Activated CD4-positive, alpha-beta T cell treated with anti-CD3 and anti-CD28 coated beads, Interleukin-2, amount 50 U/mL, for 4 hours (primary cell): Measurements from ENCODE around the gene PNPLA1.

Experiments used
- DNase-seq, 2 experiments: peaks; one replicate each; pipeline ENCODE4 v3.0.0-alpha.2; 2020

Gene PNPLA1

DNA sequence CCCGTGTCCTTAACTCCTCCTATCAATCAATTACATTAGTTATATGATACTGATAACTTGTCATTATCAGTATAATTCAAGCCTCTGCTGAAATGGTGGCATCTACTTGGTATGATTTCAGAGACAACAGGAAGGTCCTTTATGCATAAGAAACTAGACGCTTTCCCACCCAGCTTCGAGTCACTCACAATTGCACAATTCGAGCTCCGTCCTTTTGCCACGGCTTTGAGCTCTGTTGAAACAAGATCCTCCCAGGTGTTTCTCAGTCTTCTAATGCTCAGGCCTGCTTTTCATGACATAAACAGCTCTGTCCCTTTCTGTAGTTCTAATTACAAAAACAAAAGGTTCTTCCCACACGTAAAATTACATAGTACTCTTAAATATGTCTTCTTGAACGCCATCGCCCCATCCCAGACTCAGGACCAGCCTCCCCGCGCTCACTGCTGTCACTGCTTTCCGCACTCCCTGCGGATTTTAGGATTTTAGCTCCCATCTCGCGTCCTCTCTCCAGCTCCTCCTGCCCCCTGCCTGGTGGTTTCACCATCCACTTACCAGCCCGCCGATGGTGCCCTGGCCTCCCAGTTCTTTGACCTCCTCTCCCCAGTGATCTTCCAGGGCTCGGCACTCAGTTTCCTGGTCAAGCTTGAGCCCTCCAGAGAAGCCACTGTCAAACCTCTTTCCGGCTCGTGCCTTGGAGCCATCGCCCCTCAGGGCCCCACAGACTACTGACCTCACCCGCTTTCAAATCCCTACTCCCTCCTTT is 23.2 kb upstream of the PNPLA1 start:
- DNase-seq, result no peak

DNA sequence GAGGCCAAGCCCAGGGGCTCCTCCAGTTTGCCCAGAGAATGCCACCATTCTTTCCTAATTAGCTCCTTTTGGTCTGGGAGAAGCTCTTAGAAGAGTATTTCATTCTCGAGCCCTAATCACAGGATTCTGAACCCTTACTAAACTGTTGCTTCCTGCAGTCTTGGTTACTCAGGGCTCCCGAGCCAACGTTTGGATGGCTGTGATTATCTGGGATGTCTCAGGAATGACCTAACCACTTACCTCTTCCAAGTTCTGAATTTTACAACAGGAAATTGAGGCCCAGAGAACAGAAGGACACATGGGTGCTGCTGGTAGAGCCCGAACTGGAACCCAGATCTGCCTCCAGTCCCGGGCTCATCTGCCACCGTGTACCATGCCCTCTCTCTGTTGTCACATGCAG is 22.2 kb upstream of the PNPLA1 start:
- no peak for DNase-seq

DNA sequence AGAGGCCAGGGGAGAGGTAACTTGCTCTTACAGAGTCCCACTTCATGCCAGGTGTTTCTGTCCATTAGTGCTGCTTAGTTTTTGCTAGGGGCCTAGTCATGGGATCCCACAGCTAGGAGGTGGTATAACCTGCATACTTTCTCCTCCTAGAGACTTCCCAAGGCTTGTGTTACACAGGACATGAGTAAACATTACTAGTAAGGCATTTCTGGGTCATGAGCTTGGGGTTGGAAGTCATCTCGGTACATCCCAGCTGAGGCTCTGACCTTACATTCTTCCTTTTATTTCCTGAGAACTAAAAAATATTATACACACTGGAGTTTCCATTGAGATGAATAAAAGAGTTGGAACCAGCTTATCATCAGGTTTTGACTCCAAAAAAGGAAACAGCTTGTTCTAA is 20.9 kb upstream of the PNPLA1 start:
- DNase-seq, result no peak

DNA sequence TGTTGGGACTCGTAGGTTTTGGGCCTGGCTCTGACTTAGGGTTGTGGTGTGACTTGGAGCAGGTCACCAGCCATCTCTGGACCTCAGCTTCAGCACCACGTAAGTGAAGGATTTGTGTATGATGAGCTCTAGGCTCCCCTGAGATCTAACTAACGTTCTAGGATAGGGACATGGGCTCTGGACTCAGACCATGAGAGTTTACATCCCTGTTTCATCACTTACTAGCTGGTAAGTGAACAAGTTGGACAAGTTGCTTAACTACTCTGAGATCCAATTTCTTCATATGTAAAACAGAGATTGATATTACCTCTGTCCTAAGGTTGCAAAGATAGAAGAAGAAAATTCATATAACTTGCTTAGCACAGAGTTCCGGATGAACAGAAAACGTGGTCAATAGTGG is 20.3 kb upstream of the PNPLA1 start:
- DNase-seq, result no peak

DNA sequence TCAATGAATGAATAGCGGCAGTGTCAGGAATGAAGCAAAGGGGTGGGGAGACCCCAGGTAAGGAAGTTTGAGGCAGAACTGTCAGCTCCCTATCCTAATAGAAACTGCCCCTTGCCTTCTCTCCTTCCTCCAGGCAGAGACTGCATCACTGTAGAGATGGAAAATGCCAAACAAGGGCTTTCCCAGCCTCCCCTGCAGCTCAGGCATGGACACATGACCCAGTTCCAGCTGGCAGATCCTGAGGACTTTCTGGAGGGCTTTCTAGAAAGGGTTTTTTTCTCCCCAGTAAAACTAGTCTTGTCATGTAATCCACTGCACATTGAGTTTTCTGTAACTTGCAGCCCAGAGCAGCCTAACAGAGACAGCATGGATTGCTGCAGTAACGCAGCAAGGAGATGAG is 17.9 kb upstream of the PNPLA1 start:
- DNase-seq, result no peak

DNA sequence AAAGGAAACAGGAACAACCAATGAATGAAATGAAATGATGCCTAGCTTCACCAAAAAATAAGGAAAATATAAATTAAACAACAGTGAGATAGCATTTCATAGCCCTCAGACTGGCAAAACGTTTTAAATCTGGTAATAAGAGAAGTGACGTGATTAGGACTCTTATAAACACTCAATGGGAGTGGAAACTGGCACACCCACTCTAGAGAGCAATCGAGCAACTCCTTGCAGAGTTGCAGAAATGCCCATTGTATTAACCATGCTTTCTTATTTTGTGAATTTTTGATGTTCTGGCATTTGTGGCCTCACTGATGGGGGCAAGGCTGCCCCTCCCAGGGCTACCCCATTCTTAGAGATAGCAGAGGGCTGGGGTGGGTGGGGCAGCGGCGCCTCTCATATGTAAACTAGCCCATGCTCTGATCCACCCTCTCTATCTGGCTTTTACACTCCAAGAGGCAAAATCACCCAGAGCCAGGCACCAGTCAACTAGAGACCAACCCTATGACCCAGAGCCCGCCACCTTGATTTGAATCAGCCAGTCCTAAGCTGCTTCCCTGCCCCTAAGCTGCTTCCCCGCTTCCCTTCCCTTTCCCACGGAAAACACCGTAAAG is 6.4 kb upstream of the PNPLA1 start:
- DNase-seq, result no peak

DNA sequence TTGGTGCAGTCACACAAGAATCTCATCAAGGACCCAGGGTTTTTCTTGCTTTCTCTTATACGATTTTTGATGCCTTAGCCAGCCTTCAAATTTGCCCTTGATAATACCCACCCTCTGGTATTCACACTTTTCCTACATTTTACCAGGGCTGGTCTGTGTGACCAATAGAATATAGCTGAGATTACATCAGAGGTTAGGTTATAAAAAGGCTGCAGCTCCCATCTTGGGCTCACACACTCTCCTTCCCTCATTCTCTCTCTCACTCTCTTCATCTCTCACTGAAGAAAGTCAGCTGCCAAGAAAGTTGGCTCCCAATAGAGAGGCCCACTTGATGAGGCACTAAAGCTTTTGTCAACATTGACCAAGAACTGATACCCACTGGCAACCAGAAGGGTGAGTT is 4.1 kb upstream of the PNPLA1 start:
- no peak for DNase-seq

DNA sequence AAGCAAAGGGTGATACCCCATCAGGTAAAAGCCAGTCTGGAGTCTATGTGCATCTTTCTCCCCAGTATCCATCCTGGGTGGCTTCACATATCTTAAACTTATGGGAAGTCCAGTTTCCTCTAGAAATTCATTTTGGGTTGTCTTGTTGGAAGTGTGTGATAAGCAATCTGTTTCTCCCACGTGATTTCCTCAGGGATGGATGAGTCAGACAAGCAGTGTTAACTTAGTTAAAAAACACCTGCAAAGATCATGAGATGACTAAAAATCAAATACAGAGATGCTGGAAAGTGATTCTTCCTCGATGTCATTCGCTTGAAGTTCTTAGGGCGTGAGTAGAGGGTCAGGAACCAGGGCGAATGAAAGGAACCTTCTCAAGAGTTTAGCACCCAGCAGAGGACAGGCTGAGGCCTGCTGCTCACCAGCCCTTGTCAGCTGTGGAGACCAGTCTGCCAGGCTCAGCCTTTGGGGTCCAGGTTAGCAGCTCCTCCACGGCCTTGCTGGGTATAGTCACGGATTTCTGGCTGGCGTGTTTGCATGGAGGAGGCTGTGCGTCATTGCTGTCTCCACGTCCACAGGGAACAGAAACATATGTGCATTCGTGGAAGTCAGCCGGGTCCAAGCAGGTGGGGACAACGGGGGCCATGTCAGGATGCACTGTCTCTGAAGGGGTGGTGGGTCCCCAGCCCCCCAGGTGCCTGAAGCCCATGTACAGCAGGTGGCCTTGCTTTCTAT is 2.8 kb upstream of the PNPLA1 start:
- DNase-seq, result no peak

DNA sequence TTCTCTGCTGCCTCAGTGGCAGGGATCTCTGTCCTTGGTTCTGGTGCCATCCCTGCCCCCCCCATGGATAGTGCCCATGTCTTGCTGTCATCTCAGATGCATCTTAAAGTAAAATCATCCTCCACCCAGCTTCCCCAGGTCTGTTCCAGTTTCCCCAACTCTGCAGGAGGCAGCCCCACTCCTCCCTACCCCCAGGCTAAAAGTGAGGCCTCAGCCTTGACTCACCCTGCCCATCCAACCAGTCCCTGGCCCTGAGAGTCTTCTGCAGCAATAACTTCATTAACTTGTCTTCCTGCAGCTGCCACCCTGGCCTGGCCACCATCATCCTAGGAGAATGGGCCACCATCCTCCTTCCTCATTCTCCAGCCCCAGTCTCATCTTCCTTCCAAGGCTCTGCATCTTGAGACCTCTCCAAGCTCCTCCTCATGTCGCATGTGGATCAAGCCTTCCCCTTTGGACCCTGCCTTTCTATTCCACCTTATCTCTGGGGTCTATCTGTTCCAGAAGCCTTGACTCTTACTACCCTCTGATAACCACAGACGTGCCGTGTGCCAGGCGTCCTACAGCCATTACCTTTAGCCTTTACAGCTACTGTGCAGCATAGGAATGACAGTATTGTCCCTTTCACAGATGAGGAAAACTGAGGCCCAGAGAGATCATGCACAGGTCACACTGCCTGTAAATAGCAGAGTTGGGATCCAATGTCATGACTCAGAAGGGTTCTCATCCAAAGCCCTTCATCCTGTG is 2.0 kb upstream of the PNPLA1 start:
- DNase-seq, result no peak

DNA sequence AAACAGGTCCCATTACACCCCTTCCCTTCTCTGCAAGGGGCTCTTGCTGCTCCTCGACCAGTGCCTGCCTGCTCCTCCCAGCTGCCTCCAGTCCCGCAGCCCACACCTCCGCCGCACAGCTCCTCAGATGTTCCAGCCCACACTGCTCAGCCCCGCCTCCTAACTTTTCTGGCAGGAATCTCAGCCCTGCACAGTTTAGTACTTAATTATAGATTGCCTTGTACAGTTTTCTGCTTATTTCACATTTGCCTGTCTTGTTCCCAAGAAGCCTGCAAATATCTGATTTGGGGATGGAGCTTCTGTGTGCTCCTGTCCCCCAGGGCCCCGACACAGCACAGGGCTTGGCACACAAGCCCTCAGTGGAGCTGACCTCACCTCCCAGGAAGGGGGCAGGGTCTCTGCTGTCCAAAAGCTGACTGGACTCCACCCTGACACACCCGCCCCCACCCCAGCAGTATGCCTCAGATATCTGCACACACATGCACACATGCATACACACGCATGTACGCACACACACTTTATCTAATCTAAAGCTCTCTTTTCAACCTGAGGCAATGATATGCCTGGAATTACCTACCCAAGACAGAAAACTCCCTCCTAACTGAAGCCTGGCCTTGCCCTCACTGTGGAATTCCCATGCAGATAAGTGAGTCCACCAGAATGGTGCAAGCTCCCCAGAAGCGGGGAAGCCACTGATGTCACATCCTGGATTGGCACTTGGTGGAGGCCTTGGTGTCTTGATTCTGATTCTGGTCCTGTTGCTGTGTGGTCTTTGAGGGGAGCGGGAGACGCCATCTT is 1.2 kb upstream of the PNPLA1 start:
- DNase-seq, result no peak

DNA sequence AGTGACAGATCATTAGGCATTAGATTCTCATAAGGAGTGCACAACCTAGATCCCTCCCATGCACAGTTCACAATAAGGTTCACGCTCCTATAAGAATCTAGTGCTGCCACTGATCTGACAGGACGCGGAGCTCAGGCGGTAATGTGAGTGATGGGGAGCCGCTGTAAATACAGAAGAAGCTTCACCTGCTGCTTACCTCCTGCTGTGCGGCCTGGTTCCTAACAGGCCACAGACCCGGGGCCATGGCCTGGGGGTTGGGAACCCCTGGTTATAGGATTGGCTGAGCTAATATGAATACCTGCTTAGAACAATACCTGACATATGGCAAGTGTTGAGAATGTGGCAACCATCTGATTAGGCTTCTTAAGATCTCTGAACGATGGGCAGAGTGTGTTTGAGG is 2.4 kb downstream of the PNPLA1 start:
- no peak for DNase-seq

DNA sequence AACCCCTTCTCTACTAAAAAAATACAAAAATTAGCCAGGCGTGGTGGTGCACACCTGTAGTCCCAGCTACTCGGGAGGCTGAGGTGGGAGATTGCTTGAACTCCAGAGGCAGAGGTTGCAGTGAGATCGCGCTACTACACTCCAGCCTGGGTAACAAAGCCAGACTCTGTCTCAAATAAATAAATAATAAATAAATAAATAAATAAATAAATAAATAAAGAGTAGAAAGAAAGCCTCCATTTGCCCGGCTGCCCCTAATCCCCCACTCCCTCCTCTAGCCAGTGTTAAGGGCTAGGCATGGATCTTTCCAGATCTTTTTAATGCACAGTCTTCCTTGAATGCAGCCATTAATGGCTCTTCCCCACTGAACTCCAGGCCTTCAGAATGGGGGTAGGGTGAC is 3.2 kb downstream of the PNPLA1 start:
- no peak for DNase-seq

DNA sequence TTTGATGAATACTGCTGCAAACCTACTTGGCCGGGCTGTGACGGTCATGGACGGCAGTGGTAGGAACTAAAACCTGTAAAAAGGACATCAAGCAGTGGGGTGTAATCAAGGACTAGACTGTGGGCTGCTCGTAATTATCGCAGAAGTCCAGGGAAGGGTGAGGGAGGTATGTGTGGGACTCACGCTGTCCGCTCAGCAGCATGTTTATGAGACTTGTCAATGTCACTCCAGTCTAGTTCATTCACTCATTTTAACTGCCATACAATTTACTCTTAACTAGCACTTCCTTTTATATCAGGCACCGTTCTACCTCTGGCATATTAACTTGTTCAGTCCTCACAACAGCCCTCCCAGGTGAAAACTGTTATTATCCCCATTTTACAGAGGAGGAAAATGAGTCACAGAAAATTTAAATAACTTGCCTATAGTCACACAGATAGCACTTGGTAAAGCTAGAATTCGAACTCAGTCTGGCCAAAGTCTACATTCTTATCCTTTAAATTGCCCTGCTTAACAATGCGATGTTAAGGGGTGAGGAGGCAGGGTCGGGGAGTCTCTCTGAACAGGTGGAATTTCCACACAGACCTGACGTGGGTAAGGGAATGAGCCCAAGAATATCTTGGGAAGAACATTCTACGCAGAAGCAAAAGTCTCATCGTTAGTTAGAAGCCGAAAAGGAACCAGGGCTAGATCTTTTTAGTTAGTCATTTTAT is 4.1 kb downstream of the PNPLA1 start:
- DNase-seq, result no peak

DNA sequence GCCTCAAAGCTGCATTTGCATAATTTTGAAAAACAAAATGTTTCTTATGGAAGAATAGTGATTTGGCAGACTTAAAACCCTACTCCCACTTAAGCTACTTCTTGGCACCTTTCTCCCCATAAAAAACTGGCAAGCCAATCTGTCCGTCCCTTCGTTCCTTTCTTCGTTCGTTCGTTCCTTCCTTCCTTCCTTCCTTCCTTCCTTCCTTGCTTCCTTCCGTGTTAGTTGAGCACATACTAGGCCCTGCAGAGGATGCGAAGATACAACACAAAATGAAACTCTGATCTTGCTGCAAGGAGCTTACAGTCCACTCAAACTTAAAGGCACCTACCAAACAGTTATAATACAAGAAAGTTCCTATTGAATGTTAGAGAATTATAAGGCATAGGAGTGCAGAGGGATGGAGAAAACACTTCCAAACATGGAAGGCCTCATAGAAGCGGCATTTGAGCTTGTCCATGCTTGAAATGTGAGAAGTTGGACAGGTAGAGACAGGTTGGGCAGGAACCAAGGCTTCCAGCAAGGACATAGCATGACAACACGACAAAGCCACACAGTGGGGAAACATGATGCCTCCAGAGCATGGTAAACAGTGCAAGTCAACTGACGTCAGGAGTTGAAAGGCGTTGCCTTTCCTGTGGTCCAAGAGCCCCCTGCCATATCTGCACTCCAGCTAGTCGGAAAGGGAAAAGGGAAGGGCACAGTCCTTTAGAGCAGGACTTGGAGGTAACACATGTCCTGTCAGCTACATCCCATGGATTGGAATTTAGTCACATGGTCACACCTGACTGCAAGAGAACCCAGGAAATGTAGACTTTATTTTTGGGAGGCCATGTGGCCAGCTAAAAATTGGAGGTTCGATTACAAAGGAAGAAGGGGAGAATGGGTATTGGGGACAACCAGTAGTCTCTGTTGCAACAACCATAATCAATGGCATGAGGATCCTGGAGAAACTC is 7.0 kb downstream of the PNPLA1 start:
- no peak for DNase-seq

DNA sequence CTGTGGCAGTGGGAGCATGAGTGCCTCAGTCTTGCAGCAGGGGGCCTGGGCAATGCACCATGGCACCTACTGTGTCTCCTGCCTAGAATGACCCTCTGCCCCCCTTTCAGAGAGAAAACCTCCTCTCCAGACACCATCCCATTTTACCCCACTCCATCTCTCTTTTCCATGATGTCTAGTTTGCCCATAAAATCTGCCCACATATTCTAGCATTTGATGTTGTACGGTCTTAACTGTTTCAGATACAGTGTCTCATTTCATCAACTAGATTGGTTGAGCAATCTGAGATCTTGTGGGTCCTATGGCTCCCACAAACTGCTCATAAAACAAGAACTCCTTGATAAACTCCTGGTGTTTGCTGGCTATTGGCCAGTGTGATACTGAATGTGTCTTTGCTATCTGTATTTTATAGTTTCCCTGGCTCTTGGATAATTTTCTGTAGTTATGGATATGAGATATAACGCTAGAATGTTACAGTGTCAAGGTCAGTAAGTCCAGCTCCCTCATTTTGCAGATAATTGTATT is 8.1 kb downstream of the PNPLA1 start:
- DNase-seq, result no peak

DNA sequence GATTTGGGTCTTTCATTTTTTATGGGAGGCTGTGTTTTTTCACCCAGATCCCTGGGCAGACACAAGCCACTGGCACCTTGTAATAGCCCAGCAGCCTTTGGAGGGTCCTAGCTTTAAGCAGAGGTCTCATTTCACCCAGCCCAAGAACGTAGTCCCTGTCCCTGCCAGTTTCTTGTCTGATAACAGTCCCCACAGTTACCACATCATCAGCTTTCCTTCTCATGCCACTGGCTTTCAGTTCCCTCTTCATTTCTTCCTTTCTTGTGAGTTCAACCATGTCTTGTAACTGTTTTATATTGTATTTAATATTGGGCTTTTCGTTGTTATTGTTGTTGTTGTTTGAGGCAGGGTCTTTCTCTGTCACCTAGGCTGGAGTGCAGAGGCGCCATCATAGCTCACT is 10.6 kb downstream of the PNPLA1 start:
- DNase-seq, result no peak

DNA sequence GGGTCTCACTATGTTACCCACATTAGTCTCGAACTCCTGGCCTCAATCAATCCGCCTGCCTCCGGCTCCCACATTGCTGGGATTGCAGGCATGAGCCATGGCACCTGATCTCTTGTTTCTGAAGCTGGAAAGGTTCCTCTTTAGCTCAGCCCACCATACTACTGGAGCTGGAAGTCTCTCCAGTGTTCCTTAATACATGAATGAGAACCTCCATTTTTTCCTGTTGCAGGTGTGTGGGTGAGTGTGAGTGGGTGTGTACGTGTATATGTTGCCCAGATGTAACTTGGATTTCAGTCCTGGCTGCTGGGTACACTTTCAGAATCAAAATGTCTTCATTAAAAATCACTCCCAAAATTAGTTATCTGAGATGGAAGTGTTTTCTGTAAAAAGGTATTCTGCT is 11.1 kb downstream of the PNPLA1 start:
- no peak for DNase-seq

DNA sequence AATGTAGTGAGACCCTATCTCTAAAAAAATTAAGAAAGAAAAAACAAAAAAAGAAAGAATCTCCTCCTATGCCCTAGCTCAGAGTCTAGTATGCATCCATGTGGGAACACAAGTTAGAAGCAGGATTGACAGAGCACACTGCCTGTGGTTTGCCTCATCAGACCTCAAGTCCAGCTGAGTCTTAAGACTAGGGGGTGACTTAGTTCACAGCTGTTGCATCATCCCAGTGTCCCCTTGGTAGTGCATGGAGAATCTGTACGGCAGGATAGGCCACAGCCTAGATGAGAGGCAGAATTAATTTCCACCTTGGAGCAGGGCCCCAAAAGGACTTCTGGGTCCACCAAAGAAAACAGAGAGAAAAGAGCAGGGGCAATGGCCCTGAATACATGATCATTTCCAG is 13.7 kb downstream of the PNPLA1 start:
- DNase-seq, result no peak

DNA sequence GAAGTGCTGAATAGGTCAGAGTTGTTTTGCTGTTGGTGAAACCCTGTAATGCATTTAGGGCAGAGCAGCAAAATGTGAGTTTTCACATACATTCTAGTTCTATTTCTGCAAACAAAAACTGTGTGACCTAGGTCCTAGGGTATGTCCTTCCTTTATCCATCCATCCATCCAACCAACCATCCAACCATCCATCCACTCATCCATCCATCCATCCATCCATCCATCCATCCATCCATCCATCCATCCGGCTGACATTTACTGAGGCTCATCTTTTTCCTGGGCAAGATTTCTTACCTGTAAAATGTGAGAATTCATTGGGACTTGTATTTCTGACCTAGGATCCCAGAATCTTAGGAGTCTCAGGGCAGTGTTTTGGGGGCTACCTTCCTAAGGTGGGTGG is 14.5 kb downstream of the PNPLA1 start:
- no peak for DNase-seq

DNA sequence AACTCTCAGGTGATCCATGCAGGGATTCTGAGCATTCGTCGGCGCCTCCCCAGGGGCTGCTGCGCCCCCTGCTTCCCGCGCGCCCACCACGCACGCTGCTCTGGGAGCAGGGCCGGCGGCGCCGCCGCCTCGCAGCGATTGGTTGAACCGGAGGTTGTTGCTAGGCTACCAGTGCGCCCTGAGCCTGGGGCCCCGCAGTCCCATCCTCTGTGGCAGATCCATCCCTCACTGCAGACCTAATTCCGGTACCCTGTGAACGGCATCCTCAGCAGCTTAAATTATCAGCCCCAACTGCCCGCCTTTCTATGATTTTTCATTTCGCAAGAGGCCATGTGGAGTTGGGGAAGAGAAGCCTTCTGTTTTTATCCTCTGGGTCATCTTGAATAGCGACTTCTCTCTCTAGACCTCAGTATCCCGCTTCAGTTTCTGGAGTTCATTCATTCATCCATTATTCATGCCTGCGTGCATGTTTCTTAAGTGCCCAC is 15.4 kb downstream of the PNPLA1 start:
- no peak for DNase-seq
